ENCODE measurements around the gene ACBD5. TPM values are rescaled to one million over a fixed set of nuclear protein-coding genes. Genes with fewer than 3 reads are reported as not detected.
"Not testable (repeated sequence)": the region's sequence is repeated elsewhere in the genome, so short reads cannot be mapped to it uniquely, and the experiment has no call there.

Gene ACBD5
- total RNA-seq, 1 donor from 2014 or later, result 25.0 TPM

GRCh38 chr10:27241010-27241651, 534 bp upstream of the ACBD5 start:
- DNase-seq, result peak; percentile 27

- not testable (repeated sequence) for DNase-seq
Measured at GRCh38 chr10:27237531-27237930, 3.1 kb downstream of the ACBD5 start.

- DNase-seq, result not testable (repeated sequence)
Measured at GRCh38 chr10:27236589-27237128, 3.9 kb downstream of the ACBD5 start.

GRCh38 chr10:27235706-27236105, 4.9 kb downstream of the ACBD5 start:
- no peak for DNase-seq

- no peak for DNase-seq
Measured at GRCh38 chr10:27230022-27230421, 10.6 kb downstream of the ACBD5 start.

- DNase-seq, result no peak
Measured at GRCh38 chr10:27225642-27226257, 14.8 kb downstream of the ACBD5 start.

GRCh38 chr10:27225011-27225590, 15.5 kb downstream of the ACBD5 start:
- no peak for DNase-seq

- peak; percentile 67 for DNase-seq
Measured at GRCh38 chr10:27223964-27224363, 16.6 kb downstream of the ACBD5 start.

- DNase-seq, result no peak
Measured at GRCh38 chr10:27207350-27207749, 33.2 kb downstream of the ACBD5 start.

GRCh38 chr10:27203806-27204205, 36.8 kb downstream of the ACBD5 start:
- DNase-seq, result no peak

- no peak for DNase-seq
Measured at GRCh38 chr10:27197980-27198620, 42.5 kb downstream of the ACBD5 start.

- DNase-seq, result peak; percentile 82
Measured at GRCh38 chr10:27192284-27192683, 48.3 kb downstream of the ACBD5 start.

- DNase-seq, result peak; percentile 2
Measured at GRCh38 chr10:27190508-27190907, 50.1 kb downstream of the ACBD5 start.

- DNase-seq, result no peak
Measured at GRCh38 chr10:27188897-27189296, 51.7 kb downstream of the ACBD5 start.

- no peak for DNase-seq
Measured at GRCh38 chr10:27188259-27188658, 52.3 kb downstream of the ACBD5 start.

- no peak for DNase-seq
Measured at GRCh38 chr10:27169849-27170248, 70.7 kb downstream of the ACBD5 start.

GRCh38 chr10:27158421-27158820, 82.2 kb downstream of the ACBD5 start:
- DNase-seq, result no peak

GRCh38 chr10:27157150-27157549, 83.4 kb downstream of the ACBD5 start:
- peak; percentile 48 for DNase-seq

- DNase-seq, result peak; percentile 18
Measured at GRCh38 chr10:27156566-27156965, 84.0 kb downstream of the ACBD5 start.

GRCh38 chr10:27155066-27155754, 85.4 kb downstream of the ACBD5 start, which contains the start of gene MASTL:
MASTL (plus strand) TSS chr10:27155352; CDS start chr10:27155427, 75 bp downstream.
- peak; percentile 97 for DNase-seq

- peak; percentile 59 for DNase-seq
Measured at GRCh38 chr10:27153845-27154193, 86.8 kb downstream of the ACBD5 start.

GRCh38 chr10:27153329-27153728, 87.3 kb downstream of the ACBD5 start:
- no peak for DNase-seq

GRCh38 chr10:27152687-27153086, 87.9 kb downstream of the ACBD5 start:
- no peak for DNase-seq

Measured in dermis blood vessel endothelial cell (primary cell).